Measurements from ENCODE around the gene PLOD1. TPM values are rescaled to one million over a fixed set of nuclear protein-coding genes. Genes with fewer than 3 reads are reported as not detected.

Gene PLOD1
- polyA plus RNA-seq, 1 donor from 2014 or later = 2.1 TPM

DNA sequence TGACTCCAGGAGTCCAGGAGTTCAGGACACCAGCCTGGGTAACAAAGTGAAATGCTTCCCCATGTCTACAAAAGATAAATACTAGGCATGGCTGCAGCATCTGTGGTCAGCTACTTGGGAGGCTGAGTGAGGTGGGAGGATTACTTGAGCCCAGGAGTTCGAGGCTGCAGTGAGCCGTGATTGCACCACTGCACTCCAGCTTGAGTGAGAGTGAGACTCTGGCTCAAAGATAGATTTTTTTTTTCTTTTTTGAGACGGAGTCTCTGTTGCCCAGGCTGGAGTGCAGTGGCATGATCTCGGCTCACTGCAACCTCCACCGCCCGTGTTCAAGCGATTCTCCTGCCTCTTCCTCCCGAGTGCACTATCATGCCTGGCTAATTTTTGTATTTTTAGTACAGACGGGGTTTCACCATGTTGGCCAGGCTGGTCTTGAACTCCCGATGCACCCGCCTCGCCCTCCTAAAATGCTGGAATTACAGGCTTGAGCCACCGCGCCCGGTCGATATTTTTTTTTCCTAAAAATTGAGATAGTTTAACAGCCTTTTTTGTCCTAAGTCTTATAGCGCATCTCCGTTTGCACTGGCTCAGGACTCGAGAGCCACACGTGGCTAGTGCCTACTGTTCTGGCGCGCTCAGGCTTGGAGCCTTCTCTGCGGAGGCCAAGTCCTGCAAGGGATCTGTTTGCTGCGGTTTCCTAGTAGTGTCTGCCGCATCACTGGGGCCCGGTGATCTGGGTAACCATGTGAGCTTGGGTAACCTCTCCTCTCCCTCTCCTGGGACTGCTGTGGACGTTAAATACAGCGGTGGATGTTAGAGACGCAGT lies 44.7 kb downstream of the PLOD1 start:
- Histone ChIP-seq H3K9me3 (ENCODE audit: low read length) (no peaks in the 10 kb centered on the region), H3K79me2 (replicated peaks; ENCODE audit: insufficient read depth, low read length) (peaks cover 26% of the 10 kb centered on the region), H4K20me1 (ENCODE audit: insufficient read depth) (no peaks in the 10 kb centered on the region), H2AFZ (ENCODE audit: low read depth, low read length) (peak overlapping the region; percentile 93), H3K36me3 (ENCODE audit: insufficient read depth, low read length) (no peaks in the 10 kb centered on the region), H3K4me3 (ENCODE audit: low read length) (peak overlapping the region; percentile 100), H3K9ac (ENCODE audit: low read length) (peak overlapping the region; percentile 95), H3K4me2 (ENCODE audit: low read length) (peak overlapping the region; percentile 55), H3F3A (ENCODE audit: insufficient read depth, low read length, poor library complexity, severe bottlenecking) (no peaks in the 10 kb centered on the region), H3K9me2 (ENCODE audit: insufficient read depth, low read length) (no peaks in the 10 kb centered on the region), H3K27me3 (ENCODE audit: insufficient read depth, low read depth, low read length) (no peaks in the 10 kb centered on the region), H3K27ac (ENCODE audit: low read length) (peak overlapping the region; percentile 84)
- TF ChIP-seq, protein P1, sequence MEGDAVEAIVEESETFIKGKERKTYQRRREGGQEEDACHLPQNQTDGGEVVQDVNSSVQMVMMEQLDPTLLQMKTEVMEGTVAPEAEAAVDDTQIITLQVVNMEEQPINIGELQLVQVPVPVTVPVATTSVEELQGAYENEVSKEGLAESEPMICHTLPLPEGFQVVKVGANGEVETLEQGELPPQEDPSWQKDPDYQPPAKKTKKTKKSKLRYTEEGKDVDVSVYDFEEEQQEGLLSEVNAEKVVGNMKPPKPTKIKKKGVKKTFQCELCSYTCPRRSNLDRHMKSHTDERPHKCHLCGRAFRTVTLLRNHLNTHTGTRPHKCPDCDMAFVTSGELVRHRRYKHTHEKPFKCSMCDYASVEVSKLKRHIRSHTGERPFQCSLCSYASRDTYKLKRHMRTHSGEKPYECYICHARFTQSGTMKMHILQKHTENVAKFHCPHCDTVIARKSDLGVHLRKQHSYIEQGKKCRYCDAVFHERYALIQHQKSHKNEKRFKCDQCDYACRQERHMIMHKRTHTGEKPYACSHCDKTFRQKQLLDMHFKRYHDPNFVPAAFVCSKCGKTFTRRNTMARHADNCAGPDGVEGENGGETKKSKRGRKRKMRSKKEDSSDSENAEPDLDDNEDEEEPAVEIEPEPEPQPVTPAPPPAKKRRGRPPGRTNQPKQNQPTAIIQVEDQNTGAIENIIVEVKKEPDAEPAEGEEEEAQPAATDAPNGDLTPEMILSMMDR (IDR thresholded peaks at IDR 0.05; ENCODE audit: poor library complexity, severe bottlenecking) = no peak
- TF ChIP-seq SMC3 (conservative IDR thresholded peaks at IDR 0.05; ENCODE audit: poor library complexity) = no peak
- no peak for TF ChIP-seq POLR2AphosphoS5 (IDR thresholded peaks at IDR 0.05)
- TF ChIP-seq MXI1 (conservative IDR thresholded peaks at IDR 0.05; ENCODE audit: poor library complexity, severe bottlenecking) = no peak

DNA sequence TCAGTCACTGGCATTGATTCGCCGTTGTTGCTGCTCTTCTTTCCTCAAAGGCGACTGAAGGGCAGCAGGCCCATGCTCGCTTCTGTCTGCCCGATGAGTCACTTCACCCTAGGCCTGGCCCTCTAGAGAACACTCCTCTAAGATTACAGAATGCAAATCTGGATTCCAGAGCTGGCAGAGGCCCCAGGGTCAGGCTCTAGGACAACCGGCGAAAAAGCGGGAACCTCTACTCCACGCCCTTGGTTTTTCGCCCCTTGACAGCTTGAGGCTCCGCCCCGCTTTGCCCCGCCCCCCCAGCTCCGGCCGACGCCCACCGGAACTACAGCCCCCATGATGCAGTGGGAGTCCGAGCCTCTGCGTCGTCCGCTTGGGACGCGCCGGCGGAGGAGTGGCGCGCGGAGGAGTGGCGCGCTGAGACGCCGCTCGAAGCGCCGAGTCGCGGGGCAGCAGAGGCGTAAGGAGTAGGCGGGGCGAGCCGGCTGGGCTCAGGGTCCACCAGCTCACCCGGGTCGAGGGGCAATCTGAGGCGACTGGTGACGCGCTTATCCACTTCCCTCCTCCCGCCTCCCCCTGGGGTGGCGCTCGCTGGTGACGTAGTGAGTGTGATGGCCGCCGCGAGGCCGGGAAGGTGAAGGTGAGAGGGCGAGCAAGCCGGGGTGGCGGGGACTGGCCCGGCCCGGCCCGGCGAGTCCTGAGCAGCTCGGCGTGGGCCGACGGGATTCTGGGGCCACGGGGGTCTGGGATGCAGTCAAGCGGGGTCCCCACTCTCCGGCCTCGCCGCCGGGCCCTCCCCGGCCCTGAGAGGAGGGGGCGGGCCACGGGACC lies 45.5 kb downstream of the PLOD1 start, which contains the start of gene MFN2:
Gene MFN2 (plus strand): TSS at position 594 of the 825 bp plus-strand sequence. CDS start 8,725 bp downstream, outside the sequence.
- Histone ChIP-seq H3K9me3 (ENCODE audit: low read length) (no peaks in the 10 kb centered on the region), H3K27me3 (ENCODE audit: insufficient read depth, low read depth, low read length) (no peaks in the 10 kb centered on the region), H2AFZ (ENCODE audit: low read depth, low read length) (peak within 1 kb of the TSS; percentile 93), H3F3A (ENCODE audit: insufficient read depth, low read length, poor library complexity, severe bottlenecking) (no peaks in the 10 kb centered on the region), H3K27ac (ENCODE audit: low read length) (peak within 1 kb of the TSS; percentile 84), H3K4me2 (ENCODE audit: low read length) (peak within 1 kb of the TSS; percentile 92), H3K9ac (ENCODE audit: low read length) (peak within 1 kb of the TSS; percentile 95), H4K20me1 (ENCODE audit: insufficient read depth) (no peaks in the 10 kb centered on the region), H3K4me3 (ENCODE audit: low read length) (peak within 1 kb of the TSS; percentile 100), H3K79me2 (replicated peaks; ENCODE audit: insufficient read depth, low read length) (peaks cover 29% of the 10 kb centered on the region), H3K36me3 (ENCODE audit: insufficient read depth, low read length) (no peaks in the 10 kb centered on the region), H3K9me2 (ENCODE audit: insufficient read depth, low read length) (no peaks in the 10 kb centered on the region)
- TF ChIP-seq SMC3 (conservative IDR thresholded peaks at IDR 0.05; ENCODE audit: poor library complexity) (peak; percentile 18), POLR2AphosphoS5 (IDR thresholded peaks at IDR 0.05) (peak; percentile 89), MXI1 (conservative IDR thresholded peaks at IDR 0.05; ENCODE audit: poor library complexity, severe bottlenecking) (peak; percentile 83), EP300 (conservative IDR thresholded peaks at IDR 0.05; ENCODE audit: poor library complexity, severe bottlenecking) (peak; percentile 78), RAD21 (conservative IDR thresholded peaks at IDR 0.05) (no peak), TAF1 (IDR thresholded peaks at IDR 0.05; ENCODE audit: low read depth) (peak; percentile 88), EZH2 (IDR thresholded peaks at IDR 0.05; ENCODE audit: borderline replicate concordance, insufficient read depth, low read length, poor library complexity, severe bottlenecking) (no peak)
- TF ChIP-seq, protein P1 (IDR thresholded peaks at IDR 0.05; ENCODE audit: poor library complexity, severe bottlenecking) = peak; percentile 23
- TF ChIP-seq, protein P2, sequence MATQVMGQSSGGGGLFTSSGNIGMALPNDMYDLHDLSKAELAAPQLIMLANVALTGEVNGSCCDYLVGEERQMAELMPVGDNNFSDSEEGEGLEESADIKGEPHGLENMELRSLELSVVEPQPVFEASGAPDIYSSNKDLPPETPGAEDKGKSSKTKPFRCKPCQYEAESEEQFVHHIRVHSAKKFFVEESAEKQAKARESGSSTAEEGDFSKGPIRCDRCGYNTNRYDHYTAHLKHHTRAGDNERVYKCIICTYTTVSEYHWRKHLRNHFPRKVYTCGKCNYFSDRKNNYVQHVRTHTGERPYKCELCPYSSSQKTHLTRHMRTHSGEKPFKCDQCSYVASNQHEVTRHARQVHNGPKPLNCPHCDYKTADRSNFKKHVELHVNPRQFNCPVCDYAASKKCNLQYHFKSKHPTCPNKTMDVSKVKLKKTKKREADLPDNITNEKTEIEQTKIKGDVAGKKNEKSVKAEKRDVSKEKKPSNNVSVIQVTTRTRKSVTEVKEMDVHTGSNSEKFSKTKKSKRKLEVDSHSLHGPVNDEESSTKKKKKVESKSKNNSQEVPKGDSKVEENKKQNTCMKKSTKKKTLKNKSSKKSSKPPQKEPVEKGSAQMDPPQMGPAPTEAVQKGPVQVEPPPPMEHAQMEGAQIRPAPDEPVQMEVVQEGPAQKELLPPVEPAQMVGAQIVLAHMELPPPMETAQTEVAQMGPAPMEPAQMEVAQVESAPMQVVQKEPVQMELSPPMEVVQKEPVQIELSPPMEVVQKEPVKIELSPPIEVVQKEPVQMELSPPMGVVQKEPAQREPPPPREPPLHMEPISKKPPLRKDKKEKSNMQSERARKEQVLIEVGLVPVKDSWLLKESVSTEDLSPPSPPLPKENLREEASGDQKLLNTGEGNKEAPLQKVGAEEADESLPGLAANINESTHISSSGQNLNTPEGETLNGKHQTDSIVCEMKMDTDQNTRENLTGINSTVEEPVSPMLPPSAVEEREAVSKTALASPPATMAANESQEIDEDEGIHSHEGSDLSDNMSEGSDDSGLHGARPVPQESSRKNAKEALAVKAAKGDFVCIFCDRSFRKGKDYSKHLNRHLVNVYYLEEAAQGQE (IDR thresholded peaks at IDR 0.05; ENCODE audit: borderline replicate concordance) = peak; percentile 88
